GOT3 (cell line): ENCODE data around the gene LDOC1.
"Not testable (repeated sequence)": the region's sequence is repeated elsewhere in the genome, so short reads cannot be mapped to it uniquely, and the experiment has no call there.

Experiments
- DNase-seq: peaks from one replicate; lab custom pipeline; 2025; ENCODE audit warnings: mixed read lengths; lab: John Stamatoyannopoulos, UW

The LDOC1 gene

DNA sequence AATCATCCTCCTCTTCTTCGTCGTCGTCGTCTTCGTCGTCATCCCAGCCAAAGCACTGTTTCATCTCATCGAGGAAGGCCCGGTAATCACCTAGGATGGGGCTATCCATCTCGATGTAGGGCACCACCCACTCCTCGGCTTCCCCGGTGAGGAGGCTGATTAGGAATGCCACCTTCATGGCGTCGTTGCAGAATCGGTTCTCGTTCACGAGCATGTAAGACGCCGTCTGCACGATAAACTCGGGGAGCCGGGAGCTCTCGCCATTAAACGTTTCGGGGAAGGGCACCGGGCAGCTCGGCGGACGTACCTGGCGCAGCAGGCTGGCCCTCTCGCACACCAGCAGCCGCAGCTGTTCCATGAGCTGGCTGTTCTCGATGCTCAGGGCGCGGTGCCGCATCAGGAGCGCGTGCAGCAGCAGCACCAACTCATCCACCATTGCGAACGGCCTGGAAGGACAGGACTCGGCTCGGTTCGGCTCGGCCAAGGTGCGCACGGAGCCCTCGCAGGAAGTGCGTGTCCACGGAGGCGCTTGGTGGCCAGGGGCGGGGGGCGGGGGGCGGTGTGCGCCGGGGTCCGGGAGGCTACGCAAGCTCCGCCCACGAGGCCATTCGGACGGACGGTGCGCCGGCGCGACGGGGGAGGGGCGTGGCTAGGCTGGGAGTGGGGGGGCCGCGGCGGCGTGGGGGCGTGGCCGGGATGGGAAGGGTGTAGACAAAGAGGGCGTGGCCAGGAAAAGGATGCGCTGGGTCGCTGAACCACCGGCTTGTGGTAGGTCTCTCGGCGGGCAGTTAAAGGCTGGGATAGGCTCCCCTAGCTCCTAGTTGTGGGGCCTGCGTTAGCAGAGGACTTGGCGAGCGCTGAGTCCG lies at the start of gene LDOC1:
Gene LDOC1 (minus strand): TSS at position 544 of the 866 bp plus-strand sequence. CDS start 108 bp downstream, at position 436.
- DNase-seq = peak; percentile 8

DNA sequence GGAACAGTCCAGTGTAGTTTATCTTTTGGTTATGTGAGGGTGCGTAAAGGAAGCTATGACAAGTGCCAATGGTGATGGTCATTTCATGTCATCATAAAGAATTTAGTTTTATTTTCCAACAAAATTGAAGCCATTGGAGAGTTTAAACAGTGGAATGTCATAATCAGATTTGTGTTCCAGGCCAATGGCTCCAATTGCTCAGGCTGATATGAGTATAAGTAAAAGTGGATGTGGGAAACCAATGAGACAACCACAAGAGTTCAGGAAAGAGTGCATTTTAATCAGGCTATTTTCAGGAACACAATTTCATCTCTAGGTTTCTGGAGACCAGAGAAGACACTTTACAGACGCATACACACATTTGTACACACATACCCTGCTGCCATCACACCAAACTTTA lies 44.7 kb upstream of the LDOC1 start:
- no peak for DNase-seq

DNA sequence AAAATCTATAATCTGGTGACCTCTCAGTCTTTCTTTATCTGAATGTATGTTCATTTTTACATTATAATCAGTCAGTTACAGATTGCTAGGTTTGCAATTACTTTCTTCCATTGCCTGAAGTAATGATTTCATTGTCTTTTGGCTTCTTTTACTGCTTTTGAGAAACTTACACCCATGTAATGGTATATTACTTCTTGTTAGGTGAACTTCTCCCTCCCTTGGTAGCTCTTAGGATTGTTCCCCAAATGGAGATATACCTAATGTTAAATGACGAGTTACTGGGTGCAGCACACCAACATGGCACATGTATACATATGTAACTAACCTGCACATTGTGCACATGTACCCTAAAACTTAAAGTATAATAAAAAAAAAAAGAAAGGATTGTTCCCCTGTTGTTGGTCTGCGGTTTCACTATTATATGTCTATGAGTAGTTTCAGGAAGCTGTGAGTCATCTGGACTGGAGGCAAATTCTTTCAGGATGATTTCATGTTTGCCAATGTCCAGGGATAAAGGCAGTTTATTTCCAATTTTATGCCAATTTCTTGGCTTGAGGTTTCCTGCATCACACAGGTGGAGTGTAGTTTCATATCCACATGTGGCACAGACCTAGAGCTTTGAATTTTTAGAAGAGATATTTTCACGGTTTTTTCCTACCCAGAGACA lies 43.5 kb upstream of the LDOC1 start:
- DNase-seq = no peak

DNA sequence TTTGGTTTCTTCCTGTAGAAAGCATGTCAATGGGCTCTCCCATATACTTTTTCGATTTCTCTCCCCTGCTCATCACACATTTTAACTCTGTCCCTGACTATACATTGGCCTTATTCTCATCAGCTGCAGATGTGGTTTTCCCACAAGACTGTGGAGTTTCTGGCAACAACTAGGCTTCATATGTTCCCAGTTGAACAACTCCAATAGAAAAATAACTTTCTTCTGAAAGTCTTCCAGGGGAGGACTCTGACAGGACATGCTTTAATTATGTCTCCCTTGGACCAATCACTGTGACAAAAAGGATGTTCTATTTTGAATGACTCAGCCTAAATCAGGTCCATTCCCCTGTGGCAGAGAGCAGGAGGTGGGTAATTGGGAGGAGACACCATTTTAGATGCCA lies 37.3 kb upstream of the LDOC1 start:
- no peak for DNase-seq

DNA sequence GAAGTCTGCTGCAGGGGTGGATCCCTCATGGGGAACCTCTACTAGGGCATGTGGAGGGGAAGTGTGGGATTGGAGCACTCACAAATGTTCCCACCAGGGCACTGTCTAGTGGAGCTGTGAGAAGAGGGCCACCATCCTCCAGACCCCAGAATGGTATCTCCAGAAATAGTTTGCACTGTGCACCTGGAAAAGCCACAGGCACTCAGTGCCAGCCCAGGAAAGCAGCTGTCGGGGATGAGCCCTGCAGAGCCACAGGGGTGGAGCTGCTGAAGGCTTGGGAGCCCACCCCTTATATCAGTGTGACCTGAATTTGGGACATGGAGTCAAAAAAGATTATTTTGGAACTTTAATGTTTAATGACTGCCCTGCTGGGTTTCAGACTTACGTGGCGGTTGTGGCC lies 25.0 kb upstream of the LDOC1 start:
- no peak for DNase-seq

DNA sequence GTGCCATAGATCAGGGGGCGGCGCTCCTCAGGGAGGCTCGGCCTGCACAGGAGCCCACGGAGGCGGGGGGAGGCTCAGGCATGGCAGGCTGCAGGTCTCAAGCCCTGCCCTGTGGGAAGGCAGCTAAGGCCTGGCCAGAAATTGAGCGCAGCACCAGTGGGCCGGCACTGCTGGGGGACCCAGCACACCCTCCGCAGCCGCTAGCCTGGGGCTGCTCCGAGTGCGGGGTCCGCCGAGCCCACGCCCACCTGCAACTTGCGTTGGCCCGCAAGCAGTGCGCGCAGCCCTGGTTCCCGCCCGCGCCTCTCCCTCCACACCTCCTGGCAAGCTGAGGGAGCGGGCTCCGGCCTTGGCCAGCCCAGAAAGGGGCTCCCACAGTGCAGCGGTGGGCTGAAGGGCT lies 11.6 kb upstream of the LDOC1 start:
- not testable (repeated sequence) for DNase-seq

DNA sequence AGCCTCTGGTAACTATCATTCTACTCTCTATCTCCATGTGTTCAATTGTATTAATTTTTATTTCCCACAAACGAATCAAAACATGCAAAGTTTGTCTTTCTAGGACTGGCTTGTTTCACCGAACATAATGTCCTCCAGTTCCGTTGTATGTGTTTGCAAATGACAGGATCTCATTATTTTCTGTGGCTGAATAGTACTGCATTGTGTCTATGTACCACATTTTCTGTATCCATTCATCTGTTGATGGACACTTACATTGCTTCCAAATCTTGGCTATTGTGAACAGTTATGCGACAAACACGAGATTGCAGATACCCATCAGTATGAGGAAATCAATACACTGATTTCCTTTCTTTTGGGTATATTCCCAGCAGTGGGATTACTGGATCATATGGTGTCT lies 8.4 kb upstream of the LDOC1 start:
- DNase-seq = no peak

DNA sequence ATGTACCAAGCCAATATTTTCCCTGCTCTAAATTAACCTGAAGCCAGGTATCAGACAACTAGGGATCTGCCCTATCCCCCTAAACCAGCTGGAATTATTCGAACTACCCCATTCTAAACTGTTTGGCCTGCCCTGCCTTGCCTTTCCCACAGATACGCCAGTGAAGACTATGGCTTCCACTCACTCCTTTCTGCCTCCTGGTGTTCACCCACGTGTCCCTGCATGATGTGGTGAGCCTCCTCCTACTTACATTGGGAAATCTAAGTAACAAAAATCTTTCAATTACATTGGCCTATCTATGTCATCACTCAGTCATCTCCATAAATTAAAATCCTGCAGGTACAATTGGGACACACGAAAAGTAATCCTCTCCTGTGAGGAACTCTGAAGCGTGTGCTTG lies 6.1 kb upstream of the LDOC1 start:
- DNase-seq = no peak

DNA sequence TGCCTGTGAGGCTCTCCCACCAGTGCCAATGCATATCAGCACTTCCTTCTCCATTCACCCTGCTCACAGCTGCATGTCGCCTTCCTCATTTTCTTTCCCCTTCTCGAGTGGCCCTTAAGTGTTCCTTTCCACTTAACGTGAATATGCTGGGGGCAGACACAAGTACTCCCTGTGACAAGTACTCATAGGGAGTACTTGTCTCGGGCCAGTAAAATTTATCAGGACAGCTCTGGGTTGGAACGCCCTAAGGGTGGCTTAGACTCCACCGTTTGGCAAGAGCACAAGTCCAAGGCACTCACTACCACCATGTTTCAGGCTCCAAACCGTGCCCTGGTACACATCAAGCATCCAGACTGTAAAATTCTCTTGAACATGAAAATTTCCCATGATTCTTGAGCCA lies 3.9 kb upstream of the LDOC1 start:
- no peak for DNase-seq

DNA sequence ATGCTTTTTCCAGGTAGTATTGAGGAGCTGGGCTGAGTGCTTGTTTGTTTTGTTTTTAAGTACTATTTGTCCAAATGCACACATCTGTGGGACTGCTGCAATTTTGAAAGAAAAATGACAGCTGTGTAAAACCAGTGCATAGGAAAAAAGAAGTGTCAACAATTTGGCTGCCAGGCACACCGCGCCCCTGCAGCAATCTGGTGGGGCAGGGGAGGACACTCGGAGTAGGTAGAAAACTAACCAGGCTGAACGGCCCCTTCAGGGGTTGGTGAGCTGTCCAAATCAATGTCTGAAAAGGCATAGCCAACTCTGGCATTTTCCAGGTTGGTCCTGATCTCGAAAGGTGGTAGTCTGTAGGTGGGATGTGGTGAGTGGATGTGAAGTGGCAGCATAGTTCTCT lies 1.1 kb downstream of the LDOC1 start:
- no peak for DNase-seq

DNA sequence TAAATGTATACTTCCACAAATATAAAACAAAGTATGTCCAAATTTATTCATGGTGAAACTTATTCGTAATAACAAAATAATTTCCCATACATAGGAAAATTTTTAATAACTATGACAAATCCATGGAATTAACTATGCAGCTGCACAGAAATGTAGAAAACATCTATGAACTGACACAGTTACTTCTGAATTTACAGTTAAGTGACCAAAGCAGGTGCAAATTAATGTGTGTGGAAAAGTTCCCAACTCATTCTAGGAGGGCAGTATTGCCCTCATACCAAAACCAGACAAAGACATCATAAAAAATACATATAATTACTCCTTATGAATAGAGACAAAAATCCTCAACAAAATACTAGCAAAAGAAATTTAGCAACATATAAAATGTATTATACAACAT lies 12.5 kb downstream of the LDOC1 start:
- DNase-seq = no peak

DNA sequence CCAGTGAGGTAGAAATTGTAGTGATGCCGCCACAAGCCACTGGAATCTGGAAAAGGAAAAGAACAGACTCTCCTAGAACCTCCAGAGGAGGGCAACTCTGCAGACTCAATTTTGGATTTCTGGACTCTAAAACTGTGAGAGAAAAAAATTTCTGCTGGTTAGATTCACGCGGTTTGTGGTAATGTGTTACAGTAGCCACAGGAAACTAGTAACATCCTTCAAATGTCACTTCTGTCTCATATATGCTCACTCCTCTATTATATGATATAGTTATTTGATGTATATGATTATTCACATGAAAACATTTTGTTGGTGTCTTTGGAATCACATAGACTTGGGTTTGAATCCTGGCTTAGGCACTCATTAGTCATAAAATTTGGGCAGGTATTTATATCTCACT lies 18.8 kb downstream of the LDOC1 start:
- DNase-seq = no peak

DNA sequence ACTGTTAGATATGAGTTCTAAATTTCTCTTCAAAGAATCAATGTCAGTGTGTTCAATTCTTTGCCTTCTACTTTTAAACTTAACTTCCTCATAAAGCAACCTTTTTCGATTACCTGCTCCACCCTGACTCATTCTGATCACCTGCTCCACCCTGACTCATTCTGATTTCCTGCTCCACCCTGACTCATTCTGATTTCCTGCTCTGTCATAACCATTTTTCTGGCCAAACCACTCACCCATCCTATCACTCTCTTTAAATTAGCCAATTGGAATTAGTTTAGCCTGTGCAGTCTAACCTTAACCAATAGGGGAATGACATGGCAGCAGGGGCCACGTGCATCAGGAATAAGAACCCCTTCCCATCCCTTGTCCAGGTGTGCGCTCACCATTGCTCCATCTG lies 21.7 kb downstream of the LDOC1 start:
- DNase-seq = not testable (repeated sequence)

DNA sequence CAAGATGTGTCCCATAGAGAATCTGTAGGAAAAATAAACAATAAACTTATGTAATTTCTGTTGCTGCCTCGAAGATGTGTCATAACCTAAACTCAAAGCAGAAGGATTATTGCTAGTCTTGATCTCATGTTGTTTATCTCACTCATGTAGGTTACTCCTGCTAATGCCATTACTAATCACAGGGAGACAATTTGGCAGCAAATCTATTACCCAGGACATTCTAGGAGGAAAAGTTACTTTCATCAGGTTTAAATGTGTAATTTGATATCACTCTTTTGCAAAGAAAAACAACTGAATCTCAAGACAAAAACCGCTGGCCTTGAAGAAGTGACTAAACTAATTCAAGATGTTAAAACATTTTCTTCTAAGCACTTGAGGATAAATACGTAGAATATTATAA lies 34.0 kb downstream of the LDOC1 start:
- DNase-seq = no peak

DNA sequence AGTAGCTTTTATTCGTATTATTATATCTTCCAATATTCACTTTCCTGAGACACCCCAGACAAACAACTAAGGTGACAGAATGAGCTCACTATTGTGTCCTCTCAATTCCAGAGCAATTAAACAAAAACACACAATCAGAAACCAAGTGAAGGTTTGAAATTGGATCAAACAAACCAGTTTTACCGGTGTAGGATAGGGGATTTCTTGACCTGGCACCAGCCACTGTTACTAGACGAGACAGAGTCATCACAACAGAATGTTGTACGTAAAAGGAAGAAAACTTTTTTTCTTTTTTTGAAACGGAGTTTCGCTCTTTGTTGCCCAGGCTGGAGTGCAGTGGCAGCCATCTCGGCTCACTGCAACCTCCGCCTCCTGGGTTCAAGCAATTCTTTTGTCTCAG lies 43.7 kb downstream of the LDOC1 start:
- DNase-seq = no peak

DNA sequence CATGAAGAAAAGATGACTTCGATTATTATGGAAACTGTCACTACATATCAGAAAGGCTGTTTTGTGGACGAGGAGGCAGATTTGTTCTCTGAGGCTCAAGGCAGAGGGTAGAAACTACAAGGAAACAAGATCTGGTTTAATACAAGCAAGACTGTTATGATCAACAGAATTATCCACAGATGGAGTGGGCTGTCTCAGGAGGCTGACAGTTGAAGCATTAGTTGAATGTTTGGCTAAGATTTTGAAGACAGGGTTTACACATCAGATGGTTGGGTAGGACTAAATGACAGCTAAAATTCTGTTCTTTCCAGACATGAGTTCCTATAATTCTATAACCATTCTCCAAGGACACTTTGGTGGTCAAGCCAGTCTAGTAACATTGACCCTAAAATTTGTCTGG lies 49.8 kb downstream of the LDOC1 start:
- DNase-seq = no peak
